Astrocyte (in vitro differentiated cells and primary cell): ENCODE results near the gene PRSS21.

Source experiments
- CTCF ChIP-seq: IDR thresholded peaks from 2 replicates; pipeline ENCODE4 v1.5.1; 2011; ENCODE audit warnings: low read depth, mild to moderate bottlenecking, inconsistent platforms, low read length, moderate library complexity; ENCODE audit not compliant: insufficient read depth
- EZH2 ChIP-seq: IDR thresholded peaks from 2 replicates; pipeline ENCODE4 v1.6.1; 2012; ENCODE audit warnings: mild to moderate bottlenecking, low read length, inconsistent platforms; ENCODE audit not compliant: insufficient read depth

- TF ChIP-seq CTCF (no peak), EZH2 (no peak)
Measured at GRCh38 chr16:2866431-2866830, 49.4 kb downstream of the PRSS21 start.
